Activated CD4-positive, CD25-positive, alpha-beta regulatory T cell treated with anti-CD3 and anti-CD28 coated beads, Interleukin-2, amount 50 U/mL, for 24 hours (primary cell): ENCODE data around the gene CACNA1F.
"Not testable (repeated sequence)": the region's sequence is repeated elsewhere in the genome, so short reads cannot be mapped to it uniquely, and the experiment has no call there.

Experiments
- ATAC-seq, 2 donors: fragments of 150-1000 bp; cut with Tn5 transposase; one replicate each; pipeline ENCODE4 v1.10.0; 2021; ENCODE audit warnings: mild to moderate bottlenecking in 1 of 2, moderate library complexity in 1 of 2

CACNA1F gene

DNA sequence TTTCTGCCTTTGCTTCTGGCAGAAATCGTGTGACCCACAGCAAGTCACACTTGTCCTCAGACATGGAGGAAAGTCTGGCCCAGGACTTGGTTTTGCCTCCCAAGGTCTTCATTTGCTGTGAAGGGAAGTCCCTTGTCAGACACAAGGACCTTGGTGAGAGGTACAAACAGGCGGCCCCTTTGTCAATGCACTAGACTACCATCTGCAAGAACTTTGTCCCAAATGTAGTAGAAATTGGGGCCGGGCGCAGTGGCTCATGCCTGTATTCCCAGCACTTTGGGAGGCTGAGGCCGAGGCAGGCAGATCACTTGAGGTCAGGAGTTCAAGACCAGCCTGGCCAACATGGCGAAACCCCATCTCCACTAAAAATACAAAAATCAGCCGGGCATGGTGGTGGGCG is 59.6 kb downstream of the CACNA1F start:
- ATAC-seq = not testable (repeated sequence)

- peak; percentile 75 to 78 for ATAC-seq
Measured at GRCh38 chrX:49172280-49172780, 60.8 kb downstream of the CACNA1F start.

GRCh38 chrX:49171752-49172279 is 61.3 kb downstream of the CACNA1F start, which contains the start of gene PLP2:
TSS of gene PLP2 (plus strand) at chrX:49171898. CDS start at chrX:49172001, 103 bp downstream.
- peak; percentile 69 to 73 for ATAC-seq

- ATAC-seq = no peak
Measured at GRCh38 chrX:49167740-49168108, 65.4 kb downstream of the CACNA1F start.

DNA sequence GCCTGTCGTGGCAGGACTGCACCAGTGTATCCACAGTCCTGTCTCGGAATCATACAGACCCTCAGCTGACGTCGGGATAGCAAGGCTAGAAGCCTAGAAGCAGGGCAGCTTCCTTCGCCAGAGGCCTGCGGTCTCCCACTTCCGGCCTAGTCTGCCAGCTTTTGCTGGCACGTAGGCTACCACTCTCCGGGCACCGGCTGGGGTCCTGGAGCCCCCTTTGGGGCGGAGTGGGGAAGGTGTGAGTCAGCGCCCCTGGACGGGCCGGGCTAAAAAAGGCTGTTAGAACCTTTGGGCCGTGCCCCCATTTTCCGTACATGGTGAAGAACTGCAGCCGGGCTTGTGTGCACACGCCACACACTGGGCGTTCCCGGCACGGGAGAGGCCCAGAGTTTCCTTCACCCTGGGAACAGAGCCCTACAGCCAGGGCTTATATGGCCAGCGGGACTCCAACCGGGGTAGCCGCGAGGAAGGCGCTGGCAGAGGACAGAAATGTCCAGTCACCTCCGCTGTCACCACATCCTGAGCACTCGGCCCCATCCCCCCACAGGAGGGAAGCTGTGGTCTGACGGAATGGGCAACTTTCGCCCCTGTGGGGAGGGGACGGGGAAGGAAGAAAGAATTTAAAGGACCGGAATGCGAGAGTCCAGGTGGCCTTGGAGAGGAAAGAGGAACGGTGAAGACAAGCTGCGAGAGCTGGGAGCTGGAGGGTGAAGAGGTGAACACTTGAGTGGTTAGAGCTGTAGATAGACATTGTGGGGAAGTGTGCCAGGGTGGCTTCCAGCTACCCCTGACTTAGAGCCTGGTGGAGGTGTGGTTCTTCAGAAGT is 66.0 kb downstream of the CACNA1F start:
- peak; percentile 18 to 26 for ATAC-seq

GRCh38 chrX:49165901-49166881 is 66.9 kb downstream of the CACNA1F start:
- peak; percentile 67 to 70 for ATAC-seq

- no peak for ATAC-seq
Measured at GRCh38 chrX:49164589-49165360, 68.4 kb downstream of the CACNA1F start.

DNA sequence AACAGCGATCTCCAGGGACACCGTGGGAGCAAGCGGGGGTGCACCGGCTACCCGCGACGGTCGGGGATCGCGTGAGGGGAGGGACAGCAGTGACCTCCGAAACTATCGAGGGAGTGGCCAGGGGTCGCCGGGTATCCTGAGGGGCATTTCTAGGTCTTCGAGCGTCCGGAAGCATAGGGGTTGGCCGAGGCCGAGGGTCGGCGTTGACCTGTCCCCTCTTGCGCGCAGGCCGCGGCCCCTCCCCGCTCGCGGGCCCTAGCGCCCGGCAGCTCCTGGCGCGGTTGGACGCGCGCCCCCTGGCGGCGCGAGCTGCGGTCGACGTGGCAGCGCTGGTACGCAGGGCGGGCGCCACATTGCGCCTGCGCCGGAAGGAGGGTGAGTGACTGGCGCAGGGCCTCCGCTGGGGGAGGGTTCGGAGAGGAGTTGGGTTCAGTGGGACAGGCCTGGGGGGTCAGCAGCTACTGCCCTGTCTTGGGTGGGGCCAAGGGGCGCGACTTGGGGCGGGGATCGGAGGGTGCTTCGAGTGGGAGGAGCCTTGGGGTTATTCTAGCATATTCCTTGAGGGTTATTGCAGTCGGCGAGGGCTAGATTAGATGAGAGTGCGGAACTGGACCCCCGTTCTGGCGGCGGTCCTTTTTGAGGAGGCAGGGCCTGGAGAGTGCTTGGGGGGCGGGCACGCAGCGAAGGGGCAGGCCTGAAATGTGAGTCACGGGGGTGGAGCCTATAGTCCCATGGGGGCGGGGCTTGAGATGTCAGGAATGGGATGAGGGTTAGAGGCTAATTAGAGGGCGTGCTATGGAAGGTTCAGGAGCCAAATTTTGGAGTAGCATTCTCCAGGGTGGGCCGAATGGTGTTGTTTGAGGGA is 69.4 kb downstream of the CACNA1F start:
- ATAC-seq = peak; percentile 56 to 62

GRCh38 chrX:49162620-49163019 is 70.5 kb downstream of the CACNA1F start, which contains the start of gene MAGIX:
TSS of gene MAGIX (plus strand) at chrX:49162758. CDS start at chrX:49162890, 132 bp downstream.
- ATAC-seq = no peak

DNA sequence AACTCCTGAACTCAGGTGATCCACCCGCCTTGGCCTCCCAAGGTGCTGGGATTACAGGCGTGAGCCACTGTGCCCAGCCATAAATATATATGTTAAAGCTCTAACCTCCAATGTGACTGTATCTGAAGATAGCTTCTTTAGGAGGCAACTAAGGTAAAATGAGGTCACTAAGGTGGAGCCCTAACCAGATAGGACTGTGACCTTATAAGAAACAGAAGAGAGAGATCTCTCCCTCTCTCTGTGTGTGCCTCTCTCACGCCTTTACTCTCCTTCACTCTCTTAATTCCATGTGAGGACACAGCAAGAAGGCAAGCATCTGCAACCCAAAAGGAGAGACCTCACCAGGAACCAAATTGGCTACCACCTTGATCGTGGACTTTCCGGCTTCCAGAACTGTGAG is 71.5 kb downstream of the CACNA1F start:
- no peak for ATAC-seq

- no peak for ATAC-seq
Measured at GRCh38 chrX:49160908-49161307, 72.2 kb downstream of the CACNA1F start.

GRCh38 chrX:49157194-49157593 is 75.9 kb downstream of the CACNA1F start:
- no peak for ATAC-seq

GRCh38 chrX:49155900-49156837 is 77.0 kb downstream of the CACNA1F start:
- peak; percentile 91 to 92 for ATAC-seq

DNA sequence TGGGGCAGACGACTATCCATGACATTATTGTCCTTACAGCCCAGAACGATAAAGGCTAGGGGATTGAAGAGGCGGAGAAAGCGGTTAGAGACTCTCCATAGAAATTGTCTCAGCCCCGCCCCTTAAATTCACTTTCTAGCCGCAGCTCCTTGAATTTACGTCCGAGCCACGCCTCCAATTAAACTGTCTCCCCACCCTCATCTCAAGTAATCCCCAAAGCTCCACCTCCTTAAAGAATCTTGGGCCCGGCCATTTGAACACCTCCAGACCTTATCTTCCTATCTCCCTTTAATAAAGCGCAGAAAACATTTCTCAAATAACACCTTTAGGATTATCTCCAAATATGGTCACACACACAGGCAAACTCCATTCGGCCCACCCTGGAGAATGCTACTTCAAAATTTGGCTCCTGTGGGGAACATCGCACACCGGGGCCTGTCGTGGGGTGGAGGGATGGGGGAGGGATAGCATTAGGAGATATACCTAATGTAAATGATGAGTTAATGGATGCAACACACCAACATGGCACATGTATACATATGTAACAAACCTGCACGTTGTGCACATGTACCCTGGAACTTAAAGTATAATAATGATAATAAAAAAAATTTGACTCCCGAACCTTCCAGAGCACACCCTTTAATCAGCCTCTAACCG is 77.8 kb downstream of the CACNA1F start:
- peak in 1 of 2 donors; percentile 3 for ATAC-seq
